HG03159 (cell line): ENCODE data around the gene CYP1A2.

ENCODE experiments used
- ATAC-seq: cut with Tn5 transposase; IDR thresholded peaks from one replicate; pipeline ENCODE4 v1.9.1; 2021; ENCODE audit warnings: mild to moderate bottlenecking, moderate library complexity; ENCODE audit not compliant: unreplicated experiment

CYP1A2 gene

DNA sequence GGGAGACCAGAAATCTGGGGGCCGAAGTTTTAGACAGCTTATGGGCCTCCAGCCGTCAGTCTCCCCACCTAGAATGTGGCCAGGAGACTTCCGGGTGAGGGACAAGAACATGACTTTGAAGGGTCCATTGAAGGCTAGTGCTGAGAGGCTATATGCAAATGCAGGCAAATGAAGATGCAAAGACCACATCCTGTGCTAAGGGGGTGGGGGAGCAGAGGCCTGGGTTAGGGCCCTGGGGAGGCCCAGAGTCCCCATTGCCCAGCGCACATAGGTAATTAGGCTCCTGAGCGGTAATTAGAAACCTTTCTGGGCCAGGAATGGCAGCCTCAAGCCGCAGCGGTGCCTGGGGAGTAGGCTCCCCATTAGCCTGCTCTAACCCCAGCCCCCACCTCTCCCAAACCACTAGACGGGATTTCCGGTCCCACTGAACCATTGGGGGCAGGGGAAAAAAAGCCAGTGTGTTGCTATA lies 40.1 kb downstream of the CYP1A2 start:
- peak; percentile 35 for ATAC-seq

DNA sequence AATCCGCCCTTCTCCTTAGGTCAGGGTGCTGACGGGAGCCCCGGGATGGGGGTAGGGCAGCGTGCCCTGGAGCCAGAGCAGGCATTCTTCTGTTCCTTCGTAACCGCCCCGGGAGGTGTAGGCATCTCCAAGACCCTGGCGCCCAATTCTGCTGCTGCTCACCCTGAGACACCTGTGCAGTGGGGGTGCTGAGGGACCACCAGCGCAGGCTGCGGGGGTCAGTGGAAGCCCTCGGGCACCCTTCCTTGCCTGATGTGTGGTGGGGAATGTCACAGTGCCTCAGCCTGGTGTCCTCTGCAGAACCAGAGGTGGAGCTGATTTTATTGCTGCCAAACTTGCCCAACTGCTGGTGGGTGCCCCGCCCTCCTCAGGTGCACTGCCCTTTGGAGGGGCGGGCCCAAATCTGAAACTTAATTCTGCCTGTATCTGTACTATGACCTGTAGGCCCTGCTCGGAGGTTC lies 40.6 kb downstream of the CYP1A2 start:
- peak; percentile 4 for ATAC-seq

DNA sequence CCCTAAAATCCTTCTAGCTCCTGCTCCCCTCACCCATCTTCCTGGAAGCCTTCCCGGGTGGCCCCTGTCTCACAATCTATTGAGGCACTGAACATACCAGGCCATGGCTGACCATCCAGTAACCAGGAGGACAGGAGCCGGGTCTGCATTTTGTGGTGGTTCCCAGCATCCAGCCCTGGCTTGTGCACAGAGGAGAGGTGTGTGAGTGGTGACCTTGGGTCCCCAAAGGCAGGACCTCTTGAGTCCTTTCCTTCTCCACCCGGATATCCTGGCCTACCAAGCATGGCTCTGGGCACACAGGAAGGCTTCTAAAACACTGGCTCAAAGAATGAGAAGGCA lies 41.1 kb downstream of the CYP1A2 start:
- no peak for ATAC-seq

DNA sequence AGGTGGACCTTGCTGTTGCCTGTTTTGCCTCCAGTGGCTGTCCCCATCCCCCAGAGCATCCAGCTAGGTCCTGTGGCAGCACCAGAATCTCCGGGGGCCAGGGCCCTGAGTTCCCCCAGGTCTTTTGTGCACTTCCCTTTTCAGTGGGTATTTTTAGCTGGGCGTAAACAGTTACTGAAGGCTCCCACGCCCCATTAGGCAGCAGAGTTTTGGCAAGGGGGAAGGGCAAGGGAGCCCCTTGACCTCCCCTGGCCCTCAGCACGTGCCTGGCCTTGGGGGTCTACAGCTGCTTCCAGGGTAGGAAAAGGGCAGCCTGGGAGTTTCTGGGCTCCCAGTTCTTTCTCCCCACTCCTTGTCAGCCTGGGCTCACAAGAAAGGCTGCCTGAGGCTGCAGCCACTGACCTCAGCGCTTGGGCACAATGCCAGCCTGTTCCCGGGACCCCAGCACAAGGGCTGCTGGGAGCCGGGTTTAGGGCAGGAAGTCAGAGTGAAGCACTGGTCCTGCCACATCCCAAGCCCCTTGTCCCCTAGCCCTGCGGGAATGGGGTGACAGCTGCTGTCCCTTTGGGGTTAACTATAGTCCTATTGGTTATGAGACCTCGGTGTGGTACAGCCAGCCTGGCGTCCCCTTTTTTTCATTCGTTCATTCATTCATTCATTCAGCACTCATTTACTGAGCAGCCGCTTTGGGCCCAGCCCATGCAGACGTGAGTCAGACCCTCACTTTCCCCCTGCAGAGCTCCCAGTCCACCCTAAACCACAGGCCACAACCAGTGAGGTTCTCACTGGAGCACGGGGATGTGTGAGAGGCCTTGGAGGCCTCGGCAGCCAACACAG lies 41.7 kb downstream of the CYP1A2 start:
- ATAC-seq, result no peak

DNA sequence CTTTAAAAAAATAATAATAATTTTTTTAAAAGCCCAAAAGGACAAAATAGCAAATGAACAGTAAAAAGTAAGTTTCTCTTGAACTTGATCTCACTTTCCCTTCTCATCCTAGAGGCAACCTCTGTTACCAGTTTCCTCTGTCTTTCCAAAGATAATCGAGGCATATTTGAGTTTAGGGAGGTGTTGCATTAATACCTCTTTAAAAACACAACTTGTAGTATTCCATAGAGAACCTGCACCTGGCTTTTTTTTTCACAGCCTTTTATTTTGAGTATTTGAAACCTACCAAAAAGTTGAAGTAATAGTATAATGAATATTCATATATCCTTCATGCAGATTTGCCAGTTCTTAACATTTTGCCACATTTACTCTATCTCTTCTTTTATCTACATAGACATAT lies 42.4 kb downstream of the CYP1A2 start:
- no peak for ATAC-seq

DNA sequence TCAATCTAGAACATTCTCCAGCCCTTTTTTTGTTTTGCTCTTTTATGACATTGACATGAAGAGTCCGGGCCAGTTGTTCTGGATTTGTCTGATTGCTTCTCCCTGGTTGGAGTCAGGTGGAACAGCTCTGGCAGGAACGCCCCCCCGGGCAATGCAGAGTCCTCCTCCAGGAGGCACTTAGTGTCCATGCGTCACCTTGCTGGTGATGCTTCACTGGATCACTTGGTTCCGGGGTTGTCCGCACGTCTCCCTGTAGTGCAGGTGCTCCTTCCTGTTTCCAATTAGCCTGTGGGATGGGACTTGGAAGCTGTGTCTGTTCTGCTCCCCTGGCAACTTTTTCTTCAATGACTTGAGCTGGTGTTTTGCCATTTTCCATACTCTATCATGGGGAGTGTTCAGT lies 43.0 kb downstream of the CYP1A2 start:
- no peak for ATAC-seq

DNA sequence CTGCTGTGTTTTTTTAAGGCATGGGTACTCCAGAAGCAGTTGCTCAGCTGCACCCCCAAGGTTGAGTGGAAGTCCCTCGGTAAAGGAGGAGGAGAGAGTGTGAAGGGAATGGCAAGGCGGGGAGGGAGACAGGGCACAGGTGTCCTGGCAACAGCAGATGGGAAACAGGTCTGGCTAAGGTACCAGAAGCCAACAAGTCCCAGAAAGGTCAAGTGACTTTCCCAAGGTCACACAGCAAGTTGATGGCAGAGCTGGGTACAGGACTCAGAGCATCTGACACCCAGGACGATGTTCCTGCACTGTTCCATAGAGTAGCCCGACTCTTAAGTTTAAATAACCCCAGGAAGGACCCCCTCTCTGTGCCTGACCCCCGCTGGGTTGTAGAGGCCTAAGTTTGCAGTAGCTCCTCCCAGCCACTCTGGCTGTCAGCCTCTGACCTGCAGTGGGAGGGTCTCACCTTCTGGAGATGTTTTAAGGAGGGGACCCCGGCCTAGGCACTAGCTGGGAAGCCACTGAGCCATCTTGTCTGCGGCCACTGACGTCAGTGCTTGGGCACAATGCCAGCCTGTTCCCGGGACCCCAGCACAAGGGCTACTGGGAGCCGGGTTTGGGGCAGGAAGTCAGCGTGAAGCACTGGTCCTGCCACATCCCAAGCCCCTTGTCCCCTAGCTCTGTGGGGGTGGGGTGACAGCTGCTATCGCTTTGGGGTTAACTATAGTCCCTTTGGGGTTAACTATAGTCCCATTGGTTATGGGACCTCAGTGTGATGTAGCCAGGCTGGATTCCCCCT lies 43.8 kb downstream of the CYP1A2 start:
- ATAC-seq, result no peak

DNA sequence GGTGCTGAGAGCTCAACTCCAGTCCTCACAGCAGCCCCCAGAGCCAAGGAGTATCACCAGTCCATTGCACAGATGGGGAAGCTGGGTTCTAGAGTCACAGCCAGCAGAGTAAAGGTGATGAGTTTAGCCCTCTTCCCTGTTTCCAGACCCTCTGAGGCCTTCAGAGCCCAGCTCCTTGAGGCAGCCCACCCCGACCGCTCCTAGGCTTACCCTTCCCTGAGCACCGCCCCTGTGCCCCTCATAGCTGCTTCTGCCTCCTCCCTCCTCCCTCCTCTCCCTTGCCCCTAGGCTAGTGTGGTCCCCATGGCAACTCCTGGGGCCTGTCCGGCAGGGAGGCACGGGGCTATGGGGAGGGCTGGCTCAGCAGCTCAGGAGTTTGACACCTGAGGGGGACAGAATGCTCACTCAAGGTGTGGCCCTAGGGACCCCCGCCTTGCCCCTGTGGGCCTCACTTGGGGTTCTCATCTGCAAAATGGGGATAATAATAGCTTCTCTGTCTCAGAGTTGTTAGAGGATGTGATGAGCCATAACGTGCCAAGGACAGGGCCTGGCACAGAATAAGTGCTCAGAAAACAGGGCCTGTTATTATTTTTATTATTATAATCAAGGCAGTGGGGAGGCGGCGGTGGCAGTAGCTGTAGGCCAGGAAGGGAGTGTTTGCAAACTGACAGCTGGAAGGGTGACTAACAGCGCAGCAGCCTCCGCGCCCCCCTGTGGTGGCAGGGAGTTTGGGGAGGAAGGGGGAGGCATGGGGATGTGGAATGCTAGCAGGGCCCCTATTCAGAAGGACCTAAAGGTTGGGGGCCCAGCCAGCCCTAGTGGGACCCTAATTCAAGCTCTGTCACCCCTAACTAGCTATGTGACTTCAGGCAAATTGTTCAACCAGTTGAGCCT lies 44.7 kb downstream of the CYP1A2 start:
- no peak for ATAC-seq

DNA sequence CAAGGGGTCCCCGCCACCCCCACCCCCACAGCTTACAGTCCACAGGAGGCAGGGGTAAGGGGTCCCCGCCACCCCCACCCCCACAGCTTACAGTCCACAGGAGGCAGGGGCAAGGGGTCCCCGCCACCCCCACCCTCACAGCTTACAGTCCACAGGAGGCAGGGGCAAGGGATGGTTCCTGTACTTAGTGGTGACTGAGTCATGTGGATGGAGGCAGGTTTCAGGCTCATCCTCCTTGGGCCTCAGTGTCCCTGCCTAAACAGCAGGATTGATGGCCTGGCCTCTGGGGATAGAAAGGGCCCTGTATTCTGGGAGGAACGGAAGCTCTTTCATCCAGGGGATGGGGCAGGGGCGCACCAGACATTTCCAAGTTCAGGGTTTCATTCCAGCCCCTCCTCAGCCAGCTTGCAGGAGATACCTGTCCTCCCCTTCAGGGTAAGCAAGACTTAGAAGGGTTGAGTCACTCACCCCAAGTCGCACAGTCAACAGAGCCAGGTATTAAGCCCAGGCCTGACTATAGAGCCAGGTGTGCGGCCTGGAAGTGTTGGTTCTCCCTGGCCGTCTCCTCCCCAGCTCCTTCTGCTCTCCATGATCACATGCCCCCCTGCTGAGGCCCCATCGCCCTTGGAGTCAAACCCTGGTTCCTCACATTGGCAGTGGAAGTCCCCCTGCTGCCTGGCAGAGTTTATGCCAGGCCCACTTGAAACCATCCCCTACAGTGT lies 45.8 kb downstream of the CYP1A2 start:
- no peak for ATAC-seq

DNA sequence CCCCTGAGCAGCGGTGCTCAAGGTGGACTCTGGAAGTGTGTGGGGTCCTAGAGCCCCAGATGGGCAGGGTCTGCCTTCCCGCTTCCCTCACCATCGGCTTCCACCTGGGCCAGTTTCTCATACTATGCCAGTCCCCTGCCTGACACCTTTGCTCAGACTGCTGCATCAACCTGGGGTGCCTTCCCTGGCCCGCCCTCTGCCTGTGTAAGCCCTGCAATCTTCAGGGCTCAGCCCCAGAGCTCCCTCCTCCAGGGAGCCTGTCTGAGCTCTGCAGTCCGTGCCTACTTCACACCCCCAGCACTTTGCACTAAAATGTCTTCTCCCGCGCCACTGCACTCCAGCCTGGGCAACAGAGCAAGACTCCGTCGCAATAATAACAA lies 46.3 kb downstream of the CYP1A2 start:
- ATAC-seq, result no peak

DNA sequence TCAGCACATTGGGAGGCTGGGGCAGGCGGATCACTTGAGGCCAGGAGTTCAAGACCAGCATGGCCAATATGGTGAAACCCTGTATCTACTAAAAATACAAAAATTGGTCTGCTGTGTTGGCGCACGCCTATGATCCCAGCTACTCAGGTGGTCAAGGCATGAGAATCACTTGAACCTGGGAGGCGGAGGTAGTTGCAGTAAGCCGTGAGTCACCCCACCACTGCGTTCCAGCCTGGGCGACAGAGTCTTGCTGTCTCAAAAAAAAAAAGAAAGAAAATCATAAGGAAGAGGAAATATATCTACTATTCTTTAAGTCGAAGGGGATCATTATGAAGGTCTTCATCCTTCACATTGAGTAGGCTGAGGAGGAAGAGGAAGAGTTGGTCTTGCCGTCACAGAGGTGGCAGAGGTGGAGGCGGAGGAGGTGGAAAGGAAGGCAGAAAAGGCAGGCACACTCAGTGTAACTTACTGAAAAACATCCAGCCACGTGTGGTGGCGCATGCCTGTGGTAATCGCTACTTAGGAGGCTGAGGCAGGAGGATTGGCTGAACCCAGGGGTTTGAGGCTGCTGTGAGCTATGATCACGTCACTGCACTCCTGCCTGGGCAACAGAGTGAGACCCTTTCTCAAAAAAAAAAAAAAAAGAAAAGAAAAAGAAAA lies 47.5 kb downstream of the CYP1A2 start:
- ATAC-seq, result no peak

DNA sequence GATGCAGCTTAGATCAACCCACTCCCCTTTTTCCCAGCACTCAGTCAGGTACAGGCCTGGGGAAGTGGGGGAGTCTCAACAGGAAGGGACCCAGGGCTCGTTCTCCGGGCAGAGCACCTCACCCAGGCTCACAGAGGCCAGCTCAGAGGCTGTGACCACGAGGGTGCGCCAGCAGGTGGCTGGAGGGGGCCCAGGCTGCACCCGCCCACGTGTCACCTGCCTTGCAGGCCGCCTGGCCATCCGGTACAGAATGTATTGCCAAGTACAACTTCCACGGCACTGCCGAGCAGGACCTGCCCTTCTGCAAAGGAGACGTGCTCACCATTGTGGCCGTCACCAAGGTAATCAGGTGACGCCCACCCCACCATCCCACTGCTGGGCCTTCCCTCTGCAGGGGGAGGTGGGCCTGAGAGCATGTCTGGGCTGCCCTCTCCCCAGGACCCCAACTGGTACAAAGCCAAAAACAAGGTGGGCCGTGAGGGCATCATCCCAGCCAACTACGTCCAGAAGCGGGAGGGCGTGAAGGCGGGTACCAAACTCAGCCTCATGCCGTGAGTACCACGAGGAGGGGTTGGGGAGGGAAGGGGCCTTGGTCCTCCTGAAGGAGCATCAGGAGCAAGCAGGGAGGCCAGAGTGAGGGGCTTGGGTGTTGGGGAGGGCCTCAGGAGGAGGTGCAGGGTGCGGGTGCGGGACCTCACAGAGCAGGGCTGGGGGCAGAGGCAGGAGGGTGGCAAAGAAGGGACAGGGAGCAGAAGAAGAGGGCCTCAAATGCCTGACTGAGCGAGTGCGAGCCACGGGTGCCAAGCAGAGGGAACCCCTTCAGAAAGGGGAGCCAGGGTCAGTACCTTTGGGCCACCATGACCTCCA lies 50.0 kb downstream of the CYP1A2 start:
- ATAC-seq, result no peak

DNA sequence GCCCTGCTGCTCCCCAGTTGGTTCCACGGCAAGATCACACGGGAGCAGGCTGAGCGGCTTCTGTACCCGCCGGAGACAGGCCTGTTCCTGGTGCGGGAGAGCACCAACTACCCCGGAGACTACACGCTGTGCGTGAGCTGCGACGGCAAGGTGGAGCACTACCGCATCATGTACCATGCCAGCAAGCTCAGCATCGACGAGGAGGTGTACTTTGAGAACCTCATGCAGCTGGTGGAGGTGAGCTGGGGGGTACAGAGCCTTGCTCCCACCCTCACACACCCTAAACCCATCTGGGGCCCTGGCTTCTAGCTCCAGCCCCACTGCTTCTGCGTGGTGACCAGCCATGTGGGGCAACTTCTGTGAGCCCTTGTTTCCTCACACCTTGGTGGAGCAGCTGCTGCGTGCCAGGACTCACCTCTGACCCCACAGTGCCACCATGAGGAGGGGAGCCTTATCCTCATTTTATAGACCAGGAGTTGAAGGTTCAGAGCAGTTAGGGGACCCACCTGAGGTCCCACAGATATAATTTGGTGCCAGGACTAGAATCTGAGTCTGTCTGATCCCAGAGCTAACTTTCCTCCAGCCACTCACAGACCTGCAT lies 50.7 kb downstream of the CYP1A2 start:
- ATAC-seq, result no peak

DNA sequence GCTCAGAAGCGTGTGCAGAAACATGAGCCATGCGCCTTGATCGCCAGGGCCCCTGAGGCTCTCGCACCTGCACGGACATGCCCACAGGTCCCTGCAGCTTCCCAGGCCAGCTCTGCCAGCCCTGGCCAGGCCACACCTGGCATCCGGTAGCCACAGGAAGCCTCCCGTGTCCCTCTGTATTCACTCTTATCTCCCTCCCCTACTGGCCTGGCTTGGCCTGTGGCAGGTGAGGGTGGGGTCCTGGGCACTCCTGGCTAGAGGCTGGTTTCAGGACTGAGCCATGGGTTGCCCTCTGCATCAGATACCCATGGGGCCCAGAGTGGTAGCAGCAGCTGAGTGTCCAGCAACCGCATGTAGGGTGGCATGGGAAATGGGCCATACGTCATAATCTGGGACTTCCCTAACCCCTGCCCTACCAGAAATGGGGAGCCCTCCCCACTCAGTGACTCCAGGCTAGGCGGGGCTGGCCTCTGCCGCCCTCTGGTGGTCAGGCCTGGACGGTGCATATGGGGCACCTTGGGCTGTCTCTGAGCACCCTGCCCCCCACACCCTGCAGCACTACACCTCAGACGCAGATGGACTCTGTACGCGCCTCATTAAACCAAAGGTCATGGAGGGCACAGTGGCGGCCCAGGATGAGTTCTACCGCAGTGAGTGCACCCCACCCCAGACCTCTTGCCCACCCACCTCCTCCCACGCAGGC lies 51.4 kb downstream of the CYP1A2 start:
- peak; percentile 78 for ATAC-seq

DNA sequence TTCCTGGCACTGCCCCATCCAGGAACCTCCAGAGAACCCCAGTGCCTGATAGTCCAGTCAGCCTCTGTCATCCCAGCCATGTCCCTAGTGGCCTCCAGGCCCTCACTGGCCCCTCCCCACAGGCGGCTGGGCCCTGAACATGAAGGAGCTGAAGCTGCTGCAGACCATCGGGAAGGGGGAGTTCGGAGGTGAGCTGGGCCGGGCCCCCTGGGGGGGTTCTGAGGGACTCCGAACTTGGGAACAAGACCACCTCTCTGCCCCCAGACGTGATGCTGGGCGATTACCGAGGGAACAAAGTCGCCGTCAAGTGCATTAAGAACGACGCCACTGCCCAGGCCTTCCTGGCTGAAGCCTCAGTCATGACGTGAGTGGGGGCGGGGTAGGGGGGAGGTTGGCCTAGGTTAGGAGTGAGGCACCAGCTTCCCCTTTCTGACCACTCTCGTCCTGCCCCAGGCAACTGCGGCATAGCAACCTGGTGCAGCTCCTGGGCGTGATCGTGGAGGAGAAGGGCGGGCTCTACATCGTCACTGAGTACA lies 52.0 kb downstream of the CYP1A2 start:
- no peak for ATAC-seq

DNA sequence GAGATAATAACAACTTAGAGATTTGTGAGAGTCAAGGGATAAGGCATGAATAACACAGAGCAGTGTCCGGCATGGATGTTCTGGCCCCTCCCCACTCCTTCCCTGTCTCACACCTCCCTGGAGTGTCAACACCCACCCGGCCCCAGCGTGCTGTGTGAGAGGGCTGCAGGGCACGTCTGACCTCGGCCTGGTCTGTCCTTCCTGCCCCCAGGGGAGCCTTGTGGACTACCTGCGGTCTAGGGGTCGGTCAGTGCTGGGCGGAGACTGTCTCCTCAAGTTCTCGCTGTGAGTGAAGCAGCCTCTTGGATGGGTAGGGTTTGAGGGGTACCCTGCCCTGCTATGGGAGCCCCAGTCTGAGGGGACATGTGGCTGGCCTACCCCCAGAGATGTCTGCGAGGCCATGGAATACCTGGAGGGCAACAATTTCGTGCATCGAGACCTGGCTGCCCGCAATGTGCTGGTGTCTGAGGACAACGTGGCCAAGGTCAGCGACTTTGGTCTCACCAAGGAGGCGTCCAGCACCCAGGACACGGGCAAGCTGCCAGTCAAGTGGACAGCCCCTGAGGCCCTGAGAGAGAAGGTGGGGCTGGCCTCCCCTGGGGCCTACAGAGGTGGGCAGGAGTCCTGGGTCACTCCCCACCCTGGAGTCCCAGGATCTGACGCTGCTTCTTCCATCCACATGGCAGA lies 52.8 kb downstream of the CYP1A2 start:
- no peak for ATAC-seq

DNA sequence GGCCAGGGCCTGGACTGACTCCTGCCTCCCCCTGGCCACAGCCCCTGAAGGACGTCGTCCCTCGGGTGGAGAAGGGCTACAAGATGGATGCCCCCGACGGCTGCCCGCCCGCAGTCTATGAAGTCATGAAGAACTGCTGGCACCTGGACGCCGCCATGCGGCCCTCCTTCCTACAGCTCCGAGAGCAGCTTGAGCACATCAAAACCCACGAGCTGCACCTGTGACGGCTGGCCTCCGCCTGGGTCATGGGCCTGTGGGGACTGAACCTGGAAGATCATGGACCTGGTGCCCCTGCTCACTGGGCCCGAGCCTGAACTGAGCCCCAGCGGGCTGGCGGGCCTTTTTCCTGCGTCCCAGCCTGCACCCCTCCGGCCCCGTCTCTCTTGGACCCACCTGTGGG lies 53.6 kb downstream of the CYP1A2 start:
- no peak for ATAC-seq
